Measurements from ENCODE around the gene PDGFA. TPM values are rescaled to one million over a fixed set of nuclear protein-coding genes. Genes with fewer than 3 reads are reported as not detected.

Gene PDGFA
- total and polyA plus RNA-seq, 5 donors from 2014 or later: 2.9 TPM; not detected in 4

GRCh38 chr7:494906-495305, 24.7 kb downstream of the PDGFA start:
- no peaks in the 10 kb centered on the region for H3K27me3 ChIP-seq (ENCODE audit: control insufficient read depth, insufficient read depth, low read length)
- no peaks in the 10 kb centered on the region for H3K4me1 ChIP-seq (ENCODE audit: control insufficient read depth, insufficient read depth, low read length, poor library complexity, severe bottlenecking)
- H3K36me3 ChIP-seq (ENCODE audit: control insufficient read depth, insufficient read depth, low read length): no peaks in the 10 kb centered on the region
- H3K9me3 Mint-ChIP-seq: peaks cover 0 to 3% (median 0%) of the 10 kb centered on the region in 7 donors
- no peaks in the 10 kb centered on the region for H3K9me3 ChIP-seq (ENCODE audit: control insufficient read depth in 2 of 2, low read length in 2 of 2)
- no peak overlapping the region for H3K27ac Mint-ChIP-seq
- H3K4me3 ChIP-seq (ENCODE audit: low read depth, low read length): no peak overlapping the region
- ATAC-seq (ENCODE audit: low read depth in 2 of 2): no peak
- H3K27ac ChIP-seq (ENCODE audit: insufficient read depth, low read length, poor library complexity, severe bottlenecking): no peak overlapping the region
- no peaks in the 10 kb centered on the region for H3K36me3 Mint-ChIP-seq
- DNase-seq: no peak
- no peaks in the 10 kb centered on the region for H3K27me3 Mint-ChIP-seq
- no peak overlapping the region for H3K4me3 Mint-ChIP-seq
- peaks cover 0 to 4% (median 2%) of the 10 kb centered on the region in 4 donors for H3K4me1 Mint-ChIP-seq

GRCh38 chr7:494259-494687, 25.4 kb downstream of the PDGFA start:
- H3K36me3 Mint-ChIP-seq: no peaks in the 10 kb centered on the region
- Histone ChIP-seq H3K4me1 (ENCODE audit: control insufficient read depth, insufficient read depth, low read length, poor library complexity, severe bottlenecking) (no peaks in the 10 kb centered on the region), H3K36me3 (ENCODE audit: control insufficient read depth, insufficient read depth, low read length) (no peaks in the 10 kb centered on the region), H3K27ac (ENCODE audit: insufficient read depth, low read length, poor library complexity, severe bottlenecking) (no peak overlapping the region), H3K27me3 (ENCODE audit: control insufficient read depth, insufficient read depth, low read length) (no peaks in the 10 kb centered on the region), H3K4me3 (ENCODE audit: low read depth, low read length) (no peak overlapping the region), H3K9me3 (ENCODE audit: control insufficient read depth in 2 of 2, low read length in 2 of 2) (no peaks in the 10 kb centered on the region)
- H3K27ac Mint-ChIP-seq: no peak overlapping the region
- H3K9me3 Mint-ChIP-seq: peaks cover 0 to 3% (median 0%) of the 10 kb centered on the region in 7 donors
- H3K4me1 Mint-ChIP-seq: peaks cover 0 to 4% (median 2%) of the 10 kb centered on the region in 4 donors
- DNase-seq: no peak
- no peak overlapping the region for H3K4me3 Mint-ChIP-seq
- no peak for ATAC-seq (ENCODE audit: low read depth in 2 of 2)
- no peaks in the 10 kb centered on the region for H3K27me3 Mint-ChIP-seq

GRCh38 chr7:493661-494251, 25.9 kb downstream of the PDGFA start:
- no peaks in the 10 kb centered on the region for H3K36me3 ChIP-seq (ENCODE audit: control insufficient read depth, insufficient read depth, low read length)
- no peak overlapping the region for H3K4me3 Mint-ChIP-seq
- H3K9me3 ChIP-seq (ENCODE audit: control insufficient read depth in 2 of 2, low read length in 2 of 2): no peaks in the 10 kb centered on the region

GRCh38 chr7:492714-493065, 27.0 kb downstream of the PDGFA start:
- no peaks in the 10 kb centered on the region for H3K4me1 Mint-ChIP-seq
- H3K9me3 ChIP-seq (ENCODE audit: control insufficient read depth in 2 of 2, low read length in 2 of 2): no peaks in the 10 kb centered on the region
- H3K36me3 ChIP-seq (ENCODE audit: control insufficient read depth, insufficient read depth, low read length): no peaks in the 10 kb centered on the region
- H3K27ac ChIP-seq (ENCODE audit: insufficient read depth, low read length, poor library complexity, severe bottlenecking): no peak overlapping the region
- no peaks in the 10 kb centered on the region for H3K27me3 ChIP-seq (ENCODE audit: control insufficient read depth, insufficient read depth, low read length)
- peaks cover 0 to 3% (median 0%) of the 10 kb centered on the region in 7 donors for H3K9me3 Mint-ChIP-seq
- H3K4me1 ChIP-seq (ENCODE audit: control insufficient read depth, insufficient read depth, low read length, poor library complexity, severe bottlenecking): no peaks in the 10 kb centered on the region
- peak overlapping the region in 1 of 4 donors; percentile 19 for H3K4me3 Mint-ChIP-seq
- DNase-seq (no peak), ATAC-seq (ENCODE audit: low read depth in 2 of 2) (no peak)
- H3K27me3 Mint-ChIP-seq: no peaks in the 10 kb centered on the region
- H3K36me3 Mint-ChIP-seq: no peaks in the 10 kb centered on the region
- no peak overlapping the region for H3K27ac Mint-ChIP-seq
- no peak overlapping the region for H3K4me3 ChIP-seq (ENCODE audit: low read depth, low read length)

More at GRCh38 chr7:493661-494251, 25.9 kb downstream of the PDGFA start:
- DNase-seq (no peak), ATAC-seq (ENCODE audit: low read depth in 2 of 2) (no peak)
- Mint-ChIP-seq H3K36me3 (no peaks in the 10 kb centered on the region), H3K9me3 (peaks cover 0 to 3% (median 0%) of the 10 kb centered on the region in 7 donors), H3K4me1 (peaks cover 0 to 4% (median 2%) of the 10 kb centered on the region in 4 donors), H3K27me3 (no peaks in the 10 kb centered on the region), H3K27ac (no peak overlapping the region)
- Histone ChIP-seq H3K4me3 (ENCODE audit: low read depth, low read length) (no peak overlapping the region), H3K27ac (ENCODE audit: insufficient read depth, low read length, poor library complexity, severe bottlenecking) (no peak overlapping the region), H3K27me3 (ENCODE audit: control insufficient read depth, insufficient read depth, low read length) (no peaks in the 10 kb centered on the region), H3K4me1 (ENCODE audit: control insufficient read depth, insufficient read depth, low read length, poor library complexity, severe bottlenecking) (no peaks in the 10 kb centered on the region)

GRCh38 chr7:491958-492713, 27.5 kb downstream of the PDGFA start:
- no peak overlapping the region for H3K4me3 ChIP-seq (ENCODE audit: low read depth, low read length)
- Mint-ChIP-seq H3K27ac (no peak overlapping the region), H3K27me3 (no peaks in the 10 kb centered on the region), H3K4me1 (no peaks in the 10 kb centered on the region), H3K36me3 (no peaks in the 10 kb centered on the region), H3K4me3 (peak overlapping the region in 1 of 4 donors; percentile 19), H3K9me3 (peaks cover 0 to 3% (median 0%) of the 10 kb centered on the region in 7 donors)
- DNase-seq: no peak
- H3K4me1 ChIP-seq (ENCODE audit: control insufficient read depth, insufficient read depth, low read length, poor library complexity, severe bottlenecking): no peaks in the 10 kb centered on the region
- H3K9me3 ChIP-seq (ENCODE audit: control insufficient read depth in 2 of 2, low read length in 2 of 2): no peaks in the 10 kb centered on the region
- no peak for ATAC-seq (ENCODE audit: low read depth in 2 of 2)
- H3K36me3 ChIP-seq (ENCODE audit: control insufficient read depth, insufficient read depth, low read length): no peaks in the 10 kb centered on the region
- H3K27ac ChIP-seq (ENCODE audit: insufficient read depth, low read length, poor library complexity, severe bottlenecking): no peak overlapping the region
- H3K27me3 ChIP-seq (ENCODE audit: control insufficient read depth, insufficient read depth, low read length): no peaks in the 10 kb centered on the region

- Mint-ChIP-seq H3K4me1 (no peaks in the 10 kb centered on the region), H3K9me3 (peaks cover 0 to 3% (median 0%) of the 10 kb centered on the region in 7 donors), H3K27ac (no peak overlapping the region), H3K27me3 (no peaks in the 10 kb centered on the region), H3K36me3 (no peaks in the 10 kb centered on the region), H3K4me3 (no peak overlapping the region)
- Histone ChIP-seq H3K4me1 (ENCODE audit: control insufficient read depth, insufficient read depth, low read length, poor library complexity, severe bottlenecking) (no peaks in the 10 kb centered on the region), H3K27ac (ENCODE audit: insufficient read depth, low read length, poor library complexity, severe bottlenecking) (no peak overlapping the region), H3K27me3 (ENCODE audit: control insufficient read depth, insufficient read depth, low read length) (no peaks in the 10 kb centered on the region), H3K36me3 (ENCODE audit: control insufficient read depth, insufficient read depth, low read length) (no peaks in the 10 kb centered on the region), H3K4me3 (ENCODE audit: low read depth, low read length) (no peak overlapping the region), H3K9me3 (ENCODE audit: control insufficient read depth in 2 of 2, low read length in 2 of 2) (no peaks in the 10 kb centered on the region)
- no peak for ATAC-seq (ENCODE audit: low read depth in 2 of 2)
- DNase-seq: no peak
Measured at GRCh38 chr7:491292-491957, 28.2 kb downstream of the PDGFA start.

GRCh38 chr7:490461-491291, 29.0 kb downstream of the PDGFA start:
- ATAC-seq (ENCODE audit: low read depth in 2 of 2) (no peak), DNase-seq (no peak)
- Mint-ChIP-seq H3K4me3 (no peak overlapping the region), H3K9me3 (peaks cover 0 to 3% (median 0%) of the 10 kb centered on the region in 7 donors), H3K27ac (no peak overlapping the region), H3K27me3 (no peaks in the 10 kb centered on the region), H3K4me1 (no peaks in the 10 kb centered on the region), H3K36me3 (no peaks in the 10 kb centered on the region)
- no peaks in the 10 kb centered on the region for H3K36me3 ChIP-seq (ENCODE audit: control insufficient read depth, insufficient read depth, low read length)
- H3K9me3 ChIP-seq (ENCODE audit: control insufficient read depth in 2 of 2, low read length in 2 of 2): no peaks in the 10 kb centered on the region
- H3K27ac ChIP-seq (ENCODE audit: insufficient read depth, low read length, poor library complexity, severe bottlenecking): no peak overlapping the region
- H3K4me3 ChIP-seq (ENCODE audit: low read depth, low read length): no peak overlapping the region
- H3K27me3 ChIP-seq (ENCODE audit: control insufficient read depth, insufficient read depth, low read length): no peaks in the 10 kb centered on the region
- H3K4me1 ChIP-seq (ENCODE audit: control insufficient read depth, insufficient read depth, low read length, poor library complexity, severe bottlenecking): no peaks in the 10 kb centered on the region

Data from CD4-positive, CD25-positive, alpha-beta regulatory T cell (primary cell).